DMS153 (cell line): ENCODE data around the gene CLEC4M.
"Not testable (repeated sequence)": the region's sequence is repeated elsewhere in the genome, so short reads cannot be mapped to it uniquely, and the experiment has no call there.

Source experiments
- DNase-seq: peaks from one replicate; lab custom pipeline; 2025; lab: John Stamatoyannopoulos, UW

The CLEC4M gene

DNA sequence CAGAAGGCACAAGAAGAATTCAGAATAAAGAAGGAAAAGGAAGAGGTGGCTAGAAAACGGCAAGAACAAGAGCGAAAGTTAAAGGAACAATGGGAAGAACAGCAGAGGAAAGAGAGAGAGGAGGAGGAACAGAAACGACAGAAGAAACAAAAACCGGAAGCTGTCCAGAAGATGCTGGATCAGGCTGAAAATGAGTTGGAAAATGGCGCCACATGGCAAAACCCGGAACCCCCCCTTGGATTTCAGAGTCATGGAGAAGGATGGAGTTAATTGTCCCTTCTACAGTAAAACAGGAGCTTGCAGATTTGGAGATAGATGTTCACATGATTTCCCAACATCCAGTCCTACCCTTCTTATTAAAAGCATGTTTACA lies 22.4 kb upstream of the CLEC4M start:
- DNase-seq: no peak

DNA sequence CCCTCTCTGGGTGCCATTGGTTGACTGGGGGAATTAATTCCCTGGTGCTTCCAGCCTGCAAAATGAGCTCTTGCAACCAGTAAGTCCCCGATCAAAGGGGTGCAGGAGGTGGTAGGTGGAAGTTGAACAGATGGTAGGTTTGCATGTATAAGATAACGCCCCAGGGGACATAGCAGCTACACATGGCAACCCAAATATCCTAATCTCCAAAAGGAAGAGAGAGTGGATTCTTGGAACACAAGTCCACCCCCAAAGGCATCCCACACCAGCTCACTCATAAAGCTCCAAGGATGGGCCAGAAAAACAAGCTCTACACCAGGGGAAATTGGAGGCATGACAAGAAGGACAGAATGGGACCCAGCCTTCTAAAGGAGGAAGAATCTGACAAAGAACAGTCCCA lies 20.5 kb upstream of the CLEC4M start:
- no peak for DNase-seq

DNA sequence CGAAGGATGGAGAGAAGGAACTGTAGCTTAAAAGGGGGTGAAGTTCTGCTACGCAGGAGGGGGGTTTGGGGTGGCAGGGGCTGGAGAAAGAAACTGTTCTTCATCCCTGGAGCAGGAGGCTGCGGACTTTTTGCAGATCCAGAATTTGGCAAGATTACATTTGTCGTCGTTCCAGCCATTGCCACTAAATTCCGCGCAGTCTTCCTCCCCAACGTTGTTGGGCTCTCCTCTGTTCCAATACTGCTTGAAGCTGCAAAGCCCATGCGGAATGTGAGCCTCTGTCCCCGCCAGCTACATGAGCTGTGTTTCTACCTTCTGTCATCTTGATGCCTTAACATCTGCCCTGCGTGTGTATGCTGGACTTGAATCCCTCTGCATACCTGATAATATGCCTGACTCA lies 20.1 kb upstream of the CLEC4M start:
- no peak for DNase-seq

DNA sequence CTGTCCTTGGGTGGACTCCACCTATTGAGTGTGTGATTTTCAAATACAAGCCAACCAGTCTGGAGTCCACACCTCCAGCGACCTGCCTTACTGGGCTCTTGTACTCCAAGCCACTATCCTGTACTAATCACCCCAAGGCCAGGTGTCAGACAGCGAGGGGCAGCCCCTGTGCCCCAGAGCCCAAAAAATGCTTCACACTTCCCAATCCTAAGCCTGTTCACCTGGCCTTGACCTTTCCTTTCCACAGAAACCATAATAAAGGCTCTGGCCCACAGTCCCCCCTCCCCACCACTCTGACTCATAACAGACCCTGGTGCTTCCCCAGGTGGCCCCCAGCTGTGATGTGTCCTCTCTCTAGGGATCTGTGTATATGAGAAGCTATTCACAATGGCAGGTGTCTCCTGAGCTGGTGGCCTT lies 19.6 kb upstream of the CLEC4M start:
- no peak for DNase-seq

DNA sequence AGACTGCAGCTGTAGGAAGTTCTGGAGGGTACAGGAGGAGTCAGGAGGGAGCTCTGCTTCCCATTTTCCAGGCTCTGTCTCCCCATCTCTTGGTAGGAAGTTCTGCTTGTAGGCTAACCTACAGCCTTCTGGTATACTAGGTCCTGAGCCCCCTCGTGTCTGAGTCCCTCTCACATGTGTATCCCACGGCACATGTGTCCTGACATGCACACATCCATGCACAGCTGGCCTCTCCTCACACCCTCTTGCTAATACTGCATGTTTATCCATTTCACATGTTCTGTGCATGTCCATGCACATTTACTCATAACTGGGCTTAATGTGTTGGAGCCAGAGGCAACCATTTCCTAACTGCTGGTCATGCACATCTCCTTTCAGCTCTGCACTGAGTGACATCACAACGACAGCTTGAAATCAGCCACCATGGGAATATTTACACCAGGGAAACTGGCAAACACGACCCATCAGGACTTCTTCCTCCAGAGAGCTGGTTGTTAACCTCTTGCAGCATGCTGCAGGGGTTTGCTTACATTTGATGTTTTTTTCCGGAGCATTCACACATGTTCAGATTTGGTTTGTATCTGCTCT lies 18.8 kb upstream of the CLEC4M start:
- DNase-seq: no peak

DNA sequence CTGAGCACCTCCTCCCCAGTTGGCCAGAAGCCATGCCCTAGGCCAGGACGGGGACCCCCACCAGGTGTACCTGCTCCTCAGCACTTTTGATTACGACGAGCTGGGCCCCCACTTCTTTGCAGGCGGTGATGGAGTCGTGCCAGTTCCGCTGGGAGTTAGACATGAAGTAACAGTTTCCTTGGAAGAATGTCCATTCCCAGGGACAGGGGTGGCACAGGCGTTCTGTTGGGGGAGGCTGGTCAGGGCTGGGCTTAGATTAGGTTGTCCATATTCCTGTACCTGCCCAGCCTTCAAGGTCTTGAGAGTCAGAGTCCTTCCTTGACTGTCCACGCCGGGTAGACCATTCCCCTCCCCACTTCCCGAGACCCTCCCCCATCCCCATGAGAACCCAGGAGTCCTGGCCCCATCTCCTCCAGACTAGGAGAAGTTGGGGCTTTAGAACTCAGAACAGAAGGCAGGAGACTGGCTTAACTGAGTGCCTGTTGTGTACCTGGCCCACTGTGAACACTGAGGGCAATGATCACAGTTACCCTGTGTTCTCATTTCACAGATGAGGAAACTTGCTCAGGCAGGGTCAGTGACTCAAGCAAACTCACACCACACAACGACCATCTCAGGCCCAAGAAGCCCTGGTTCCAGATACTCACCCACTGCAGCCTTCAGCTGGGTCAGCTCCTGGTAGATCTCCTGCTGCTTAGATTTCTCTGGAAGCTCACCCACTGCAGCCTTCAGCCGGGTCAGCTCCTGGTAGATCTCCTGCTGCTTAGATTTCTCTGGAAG lies 18.0 kb upstream of the CLEC4M start:
- DNase-seq: no peak

DNA sequence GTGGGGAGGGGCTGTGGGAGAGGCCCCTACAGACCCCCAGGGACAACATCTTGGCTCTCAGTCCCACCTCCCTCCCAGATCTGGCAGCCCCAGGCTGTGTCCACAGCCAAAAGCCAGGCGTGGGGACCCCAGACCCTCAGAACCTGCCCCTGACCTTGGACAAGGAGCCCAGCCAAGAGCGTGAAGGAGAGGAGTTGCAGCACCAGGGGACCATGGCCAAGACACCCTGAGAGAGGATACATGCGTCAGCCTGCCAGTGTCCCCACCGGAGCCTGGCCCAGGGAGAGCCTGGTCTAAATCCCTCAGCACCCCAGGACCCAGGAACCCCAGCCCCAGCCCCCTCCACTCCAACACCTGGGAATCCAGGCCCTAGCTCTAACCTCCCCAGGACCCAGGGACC lies 16.7 kb upstream of the CLEC4M start:
- not testable (repeated sequence) for DNase-seq

DNA sequence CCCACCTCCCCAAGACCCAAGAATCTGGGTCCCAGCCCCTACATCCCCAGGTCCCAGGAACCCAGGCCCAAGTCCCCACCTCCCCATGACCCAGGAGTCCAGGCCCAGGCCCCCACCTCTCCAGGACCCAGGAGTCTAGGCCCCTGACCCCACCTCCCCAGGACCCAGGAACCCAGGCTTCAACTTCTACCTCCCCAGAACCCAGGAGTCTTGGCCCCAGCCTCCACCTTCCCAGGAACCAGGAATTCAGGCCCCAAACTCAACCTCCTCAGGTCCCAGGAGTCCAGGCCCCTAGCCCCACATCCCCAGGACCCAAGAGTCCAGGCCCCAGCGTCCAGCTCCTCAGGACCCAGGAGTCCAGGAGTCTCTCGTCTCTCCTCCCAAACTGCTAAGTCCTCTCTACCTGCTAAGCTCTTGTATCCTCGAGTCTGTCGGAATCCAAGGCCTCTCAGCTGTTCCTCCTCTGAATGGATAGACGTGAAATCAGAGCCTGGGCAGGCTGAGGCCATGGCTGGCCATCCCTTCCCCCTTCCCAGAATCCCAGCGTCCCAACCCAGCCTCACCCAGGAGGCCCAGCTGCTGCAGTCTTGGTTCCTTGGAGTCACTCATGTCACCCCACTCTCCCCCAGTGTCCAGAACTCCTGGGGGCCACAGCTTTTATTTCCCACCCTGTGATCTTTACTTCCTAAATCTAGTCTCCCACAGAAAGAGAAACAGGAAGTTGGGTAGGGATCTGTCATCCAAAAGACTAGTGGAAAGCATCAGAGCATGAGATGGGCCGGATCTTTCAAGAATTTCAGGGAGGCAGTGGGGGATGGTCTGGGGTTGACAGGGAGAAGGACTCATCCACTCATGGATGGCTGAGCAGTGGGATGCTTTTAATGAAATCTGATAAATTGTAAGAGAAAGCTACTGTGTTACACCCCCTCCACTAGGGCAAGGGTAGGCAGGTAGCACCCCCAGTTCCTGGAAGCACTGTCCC lies 15.8 kb upstream of the CLEC4M start, which contains the start of gene CD209:
Gene CD209, minus strand, starts transcription at position 632 of the 982 bp plus-strand sequence. Its CDS starts 23 bp downstream, at position 609.
- no peak for DNase-seq

DNA sequence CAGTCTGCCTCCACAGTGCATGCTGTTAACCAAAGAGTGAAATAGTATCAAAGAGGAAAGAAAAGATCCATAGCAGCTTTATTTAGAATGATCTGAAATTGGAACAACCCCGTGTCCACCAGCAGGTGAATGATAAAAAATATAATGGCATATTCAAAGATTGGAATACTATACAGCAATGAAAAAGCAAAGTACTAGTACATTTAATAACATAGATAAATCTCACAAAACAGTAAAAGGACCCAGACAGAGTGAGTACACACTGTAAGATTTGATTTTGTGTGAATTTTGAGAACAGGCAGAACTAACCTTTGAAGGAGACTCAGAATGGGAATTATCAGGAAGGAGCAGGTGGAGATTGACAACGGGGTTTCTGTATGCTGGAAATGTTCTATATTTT lies 14.9 kb upstream of the CLEC4M start:
- no peak for DNase-seq

DNA sequence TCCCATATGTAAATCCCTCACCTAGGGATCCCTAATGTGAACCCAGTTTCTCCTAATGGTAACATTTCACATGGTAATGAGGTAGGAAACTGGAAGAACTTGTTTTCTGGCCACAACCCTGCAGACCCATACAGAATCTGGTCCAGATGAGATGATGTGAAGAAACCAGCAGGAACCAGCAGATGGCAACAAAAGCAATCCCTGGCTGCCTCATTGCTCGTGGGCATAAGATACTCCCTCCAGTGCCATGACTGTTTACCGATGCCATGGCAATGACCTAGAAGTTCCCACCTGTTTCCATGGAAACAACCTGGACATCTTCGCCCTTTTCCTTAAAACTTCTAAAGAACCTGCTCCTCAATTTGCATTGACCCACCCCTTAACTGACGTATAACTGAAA lies 14.3 kb upstream of the CLEC4M start:
- DNase-seq: no peak

DNA sequence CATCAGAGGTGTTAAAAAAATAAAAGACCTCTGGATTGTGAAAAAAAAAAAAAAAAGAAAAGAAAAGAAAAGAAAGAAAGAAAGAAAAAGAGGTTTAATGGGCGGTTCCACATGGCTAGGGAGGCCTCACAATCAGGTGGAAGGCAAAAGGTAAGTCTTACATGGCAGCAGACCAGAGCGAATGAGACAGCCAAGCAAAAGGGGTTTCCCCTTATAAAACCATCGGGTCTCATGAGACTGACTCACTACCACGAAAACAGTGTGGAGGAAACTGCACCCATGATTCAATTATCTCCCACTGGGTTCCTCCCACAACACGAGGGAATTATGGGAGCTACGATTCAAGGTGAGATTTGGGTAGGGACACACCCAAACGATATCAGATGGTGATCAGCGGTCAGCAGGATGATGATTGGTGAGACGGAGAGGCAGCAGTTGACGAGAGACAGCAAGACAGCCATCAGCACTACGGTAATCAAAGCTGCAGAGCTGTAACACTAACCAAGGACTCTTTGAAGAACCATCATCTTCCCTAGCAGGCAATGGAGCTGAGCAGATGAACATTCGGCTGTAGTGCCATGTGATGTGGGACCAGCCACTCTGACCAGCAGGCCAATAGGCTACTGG lies 11.8 kb upstream of the CLEC4M start:
- DNase-seq: no peak

DNA sequence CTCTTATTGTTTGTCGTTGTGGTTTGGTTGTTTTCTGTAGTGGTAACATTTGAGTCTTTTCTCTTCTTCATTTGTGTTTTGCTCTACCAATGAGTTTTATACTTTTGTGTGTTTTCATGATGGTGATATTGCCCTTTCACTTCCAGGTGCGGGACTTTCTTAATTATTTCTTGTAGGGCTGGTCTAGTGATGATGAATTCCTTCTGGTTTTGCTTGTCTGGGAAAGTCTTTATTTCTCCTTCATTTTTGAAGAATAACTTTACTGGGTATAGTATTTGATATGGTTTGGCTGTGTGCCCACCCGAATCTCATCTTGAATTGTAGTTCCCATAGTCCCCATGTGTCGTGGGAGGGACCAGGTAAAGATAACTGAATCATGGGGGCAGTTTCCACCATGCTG lies 6.8 kb upstream of the CLEC4M start:
- DNase-seq: no peak

DNA sequence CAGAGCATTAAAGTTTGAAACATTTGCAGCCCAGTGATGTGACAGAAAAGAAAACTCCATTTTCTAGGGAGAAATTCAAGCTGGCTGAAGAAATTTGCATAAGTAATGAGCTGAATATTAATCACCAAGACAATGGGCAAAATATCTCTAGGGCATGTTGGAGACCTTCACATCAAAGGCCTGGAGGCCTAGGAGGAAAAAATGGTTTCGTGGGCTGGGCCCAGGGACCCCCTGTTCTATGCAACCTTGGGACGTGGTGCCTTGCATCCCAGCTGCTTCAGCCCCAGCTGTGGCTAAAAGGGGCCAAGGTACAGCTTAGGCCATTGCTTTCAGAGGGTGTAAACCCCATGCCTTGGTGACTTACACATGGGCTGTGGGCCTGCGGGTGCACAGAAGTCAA lies 5.7 kb upstream of the CLEC4M start:
- no peak for DNase-seq

DNA sequence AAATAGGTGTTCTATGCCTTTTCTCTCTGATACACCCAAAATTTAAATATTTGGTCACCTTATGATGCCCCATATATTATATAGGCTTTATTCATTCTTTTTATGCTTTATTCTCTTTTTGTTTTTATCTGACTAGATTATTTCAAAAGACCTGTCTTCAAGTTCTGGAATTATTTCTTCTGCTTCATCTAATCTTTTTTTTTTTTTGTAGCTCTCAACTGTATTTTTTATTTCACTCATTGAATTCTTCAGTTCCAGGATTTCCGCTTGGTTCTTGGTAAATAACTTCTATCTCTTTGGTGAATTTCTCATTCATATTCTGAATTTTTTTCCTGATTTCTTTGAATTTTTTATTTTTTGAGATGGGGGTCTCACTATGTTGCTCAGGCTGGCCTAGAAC lies 3.9 kb upstream of the CLEC4M start:
- DNase-seq: no peak

DNA sequence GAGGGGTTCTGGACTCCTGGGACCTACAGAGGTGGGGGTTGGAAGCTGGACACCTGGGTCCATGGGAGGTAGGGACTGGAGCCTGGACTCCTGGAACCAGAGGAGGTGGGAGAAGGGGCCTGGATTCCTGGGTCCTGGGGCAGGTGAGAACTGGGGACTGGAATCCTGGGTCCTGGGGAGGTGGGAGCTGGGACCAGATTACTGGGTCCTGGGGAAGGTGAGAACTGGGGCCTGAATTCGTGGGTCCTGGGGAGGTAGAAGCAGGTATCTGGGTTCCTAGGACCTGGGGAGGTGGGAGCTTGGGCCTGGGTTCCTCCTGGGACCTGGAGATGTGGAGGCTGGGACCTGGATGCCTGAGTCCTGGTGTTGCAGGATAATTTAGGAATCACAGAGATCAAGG lies 653 bp downstream of the CLEC4M start:
- no peak for DNase-seq

DNA sequence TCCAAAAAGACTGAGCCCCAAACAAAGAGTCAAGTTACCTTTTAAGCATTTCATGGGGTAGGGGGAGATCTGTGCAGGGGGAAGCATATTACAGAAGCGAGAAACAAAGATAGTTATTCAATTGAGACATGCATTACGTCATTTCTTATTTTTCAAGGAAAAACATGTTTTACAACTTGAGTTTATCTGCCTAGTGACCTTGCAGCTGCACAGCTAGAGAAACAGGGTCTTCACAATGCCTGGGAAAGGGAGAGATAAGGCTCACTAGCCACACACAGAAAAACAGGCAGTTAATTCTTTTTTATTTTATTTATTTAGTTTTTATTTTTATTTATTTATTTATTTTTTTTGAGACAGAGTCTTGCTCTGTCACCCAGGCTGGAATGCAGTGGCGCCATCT lies 1.1 kb downstream of the CLEC4M start:
- not testable (repeated sequence) for DNase-seq

DNA sequence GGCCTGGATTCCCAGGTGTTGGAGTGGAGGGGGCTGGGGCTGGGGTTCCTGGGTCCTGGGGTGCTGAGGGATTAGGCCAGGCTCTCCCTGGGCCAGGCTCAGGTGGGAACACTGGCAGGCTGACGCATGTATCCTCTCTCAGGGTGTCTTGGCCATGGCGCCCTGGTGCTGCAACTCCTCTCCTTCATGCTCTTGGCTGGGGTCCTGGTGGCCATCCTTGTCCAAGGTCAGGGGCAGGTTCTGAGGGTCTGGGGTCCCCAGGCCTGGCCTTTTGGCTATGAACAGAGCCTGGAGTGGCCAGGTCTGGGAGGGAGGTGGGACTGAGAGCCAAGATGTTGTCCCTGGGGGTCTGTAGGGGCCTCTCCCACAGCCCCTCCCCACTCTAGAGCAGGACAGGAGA lies 2.0 kb downstream of the CLEC4M start:
- not testable (repeated sequence) for DNase-seq

DNA sequence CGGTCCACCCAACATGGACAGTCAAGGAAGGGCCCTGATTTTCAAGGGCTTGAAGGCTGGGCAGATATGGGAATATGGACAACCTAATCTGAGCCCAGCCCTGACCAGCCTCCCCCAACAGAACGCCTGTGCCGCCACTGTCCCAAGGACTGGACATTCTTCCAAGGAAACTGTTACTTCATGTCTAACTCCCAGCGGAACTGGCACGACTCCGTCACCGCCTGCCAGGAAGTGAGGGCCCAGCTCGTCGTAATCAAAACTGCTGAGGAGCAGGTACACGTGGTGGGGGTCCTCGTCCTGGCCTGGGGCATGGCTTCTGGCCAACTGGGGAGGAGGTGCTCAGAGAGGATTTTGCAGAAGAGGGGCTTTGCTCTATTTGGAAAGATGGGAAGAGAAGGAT lies 3.5 kb downstream of the CLEC4M start:
- DNase-seq: no peak

DNA sequence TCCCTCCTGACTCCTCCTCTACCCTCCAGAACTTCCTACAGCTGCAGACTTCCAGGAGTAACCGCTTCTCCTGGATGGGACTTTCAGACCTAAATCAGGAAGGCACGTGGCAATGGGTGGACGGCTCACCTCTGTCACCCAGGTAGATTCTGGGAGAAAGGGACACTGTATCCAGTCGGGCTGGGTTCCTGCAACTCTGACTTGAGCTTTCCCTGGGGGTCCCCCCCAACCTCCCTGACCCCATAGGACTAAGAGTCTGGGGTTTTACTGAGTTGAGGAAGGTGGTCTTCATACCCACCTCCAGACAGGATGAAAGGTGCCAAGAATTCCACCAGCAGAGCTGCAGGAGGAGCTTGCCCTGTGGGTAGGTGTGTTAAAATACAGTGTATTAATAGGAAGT lies 4.4 kb downstream of the CLEC4M start:
- no peak for DNase-seq

DNA sequence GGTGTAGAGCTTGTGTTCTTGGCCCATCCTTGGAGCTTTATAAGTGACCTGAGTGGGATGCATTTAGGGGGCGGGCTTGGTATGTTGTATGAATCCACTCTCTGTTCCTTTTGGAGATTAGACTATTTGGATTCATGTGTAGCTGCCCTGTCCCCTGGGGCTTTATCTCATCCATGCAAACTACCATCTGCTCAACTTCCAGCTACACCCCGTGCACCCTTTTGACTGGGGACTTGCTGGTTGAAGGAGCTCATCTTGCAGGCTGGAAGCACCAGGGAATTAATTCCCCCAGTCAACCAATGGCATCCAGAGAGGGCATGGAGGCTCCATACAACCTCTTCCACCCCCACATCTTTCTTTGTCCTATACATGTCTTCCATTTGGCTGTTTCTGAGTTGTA lies 6.1 kb downstream of the CLEC4M start:
- no peak for DNase-seq

DNA sequence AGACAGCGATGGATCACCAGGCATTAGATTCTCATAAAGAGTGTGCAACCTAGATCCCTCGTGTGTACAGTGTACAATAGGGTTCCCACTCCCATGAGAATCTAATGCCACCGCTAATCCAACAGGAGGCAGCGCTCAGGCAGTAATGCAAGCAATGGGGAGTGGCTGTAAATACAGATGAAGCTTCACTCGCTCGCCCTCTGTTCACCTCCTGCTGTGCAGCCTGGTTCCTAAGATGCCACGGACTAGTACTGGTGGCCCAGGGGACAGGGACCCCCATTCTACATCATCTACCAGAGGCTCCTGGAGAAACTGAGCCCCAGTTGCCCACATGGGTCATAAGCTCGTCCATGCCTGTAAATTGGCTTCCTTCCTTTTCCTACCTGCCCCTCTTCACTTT lies 8.0 kb downstream of the CLEC4M start:
- DNase-seq: no peak

DNA sequence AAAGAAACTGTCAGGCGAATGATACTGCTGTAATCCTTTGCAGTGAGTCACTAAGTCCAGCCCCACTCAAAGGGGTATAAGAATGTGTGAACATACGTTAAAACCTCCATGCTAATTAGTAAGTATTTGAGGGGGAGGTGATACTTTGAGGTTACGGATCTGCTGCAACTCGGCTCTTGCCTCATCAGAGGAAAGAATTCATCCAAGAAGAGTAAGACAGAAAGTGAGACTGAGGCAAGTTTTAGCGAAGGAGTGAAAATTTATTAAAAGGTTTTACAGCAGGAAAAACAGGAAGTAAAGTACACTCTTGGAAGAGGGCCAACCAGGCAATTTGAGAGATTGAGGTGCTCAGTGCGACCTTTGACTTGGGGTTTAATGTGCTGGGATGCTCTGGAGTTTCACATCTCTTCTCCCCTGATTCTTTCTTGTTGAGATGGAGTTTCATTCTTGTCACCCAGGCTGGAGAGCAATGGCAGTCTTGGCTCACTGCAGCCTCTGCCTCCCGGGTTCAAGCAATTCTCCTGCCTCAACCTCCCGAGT lies 9.8 kb downstream of the CLEC4M start:
- no peak for DNase-seq
